Fibroblast of lung (primary cell): ENCODE results near the gene ULK3. TPM values are rescaled to one million over a fixed set of nuclear protein-coding genes. Genes with fewer than 3 reads are reported as not detected.
A peak's percentile ranks its signal among the peaks of the same experiment; 100 is the strongest.

Experiments
- DNase-seq, 2 donors: peaks; one replicate each; pipeline versions ENCODE4 v3.0.0 to v3.0.0-alpha.2; 2010; ENCODE audit warnings: low read depth in 2 of 2
- H2AFZ ChIP-seq: 2 replicates; pipeline ENCODE4 v1.5.1; 2012; ENCODE audit warnings: low read length, control low read depth, inconsistent platforms
- H3K27ac ChIP-seq: 2 replicates; pipeline ENCODE4 v1.5.1; 2011; ENCODE audit warnings: low read length, control low read depth; ENCODE audit not compliant: insufficient read depth
- H3K27me3 ChIP-seq: 2 replicates; pipeline ENCODE4 v1.5.1; 2011; ENCODE audit warnings: mild to moderate bottlenecking, low read length; ENCODE audit not compliant: control insufficient read depth, insufficient read depth
- H3K36me3 ChIP-seq: 2 replicates; pipeline ENCODE4 v1.5.1; 2011; ENCODE audit warnings: low read length; ENCODE audit not compliant: control insufficient read depth, insufficient read depth
- H3K4me1 ChIP-seq: 2 replicates; pipeline ENCODE4 v1.5.1; 2011; ENCODE audit warnings: low read length; ENCODE audit not compliant: control insufficient read depth, insufficient read depth; ENCODE audit errors: extremely low read depth
- H3K4me2 ChIP-seq: 2 replicates; pipeline ENCODE4 v1.5.1; 2011; ENCODE audit warnings: low read length, control low read depth; ENCODE audit not compliant: insufficient read depth; ENCODE audit errors: extremely low read depth
- H3K4me3 ChIP-seq, 4 experiments: fragments of 200-600 bp in 1 of 4; sonication (generic) in 1 of 4; replicated peaks in 1 of 4; 2 replicates each; pipeline ENCODE4 v1.5.1; 2011 to 2016; ENCODE audit warnings: low read length in 4 of 4, low read depth in 3 of 4, mild to moderate bottlenecking in 3 of 4, control low read depth in 2 of 4, inconsistent platforms in 1 of 4, mixed read lengths in 1 of 4; ENCODE audit not compliant: insufficient read depth in 1 of 4; ENCODE audit errors: control extremely low read depth in 1 of 4
- H3K79me2 ChIP-seq: 2 replicates; pipeline ENCODE4 v1.5.1; 2012; ENCODE audit warnings: mild to moderate bottlenecking, low read length, inconsistent platforms; ENCODE audit not compliant: control insufficient read depth, insufficient read depth
- H3K9ac ChIP-seq: 2 replicates; pipeline ENCODE4 v1.5.1; 2011; ENCODE audit warnings: mild to moderate bottlenecking, low read length, control low read depth; ENCODE audit not compliant: insufficient read depth
- H3K9me3 ChIP-seq: 2 replicates; pipeline ENCODE4 v1.5.1; 2012; ENCODE audit warnings: low read depth, low read length; ENCODE audit not compliant: control insufficient read depth, insufficient read depth
- H4K20me1 ChIP-seq: 2 replicates; pipeline ENCODE4 v1.5.1; 2011; ENCODE audit warnings: low read length; ENCODE audit not compliant: control insufficient read depth, insufficient read depth; ENCODE audit errors: extremely low read depth
- EZH2 ChIP-seq: IDR thresholded peaks from 2 replicates; pipeline ENCODE4 v1.5.1; 2012; ENCODE audit warnings: low read length, control low read depth, mild to moderate bottlenecking; ENCODE audit errors: missing control alignments
- polyA plus RNA-seq, 2 donors: library from polyadenylated mRNA; depleted of rRNA in 1 of 2; stranded (reverse) in 1 of 2; unstranded in 1 of 2; fragments of >200 nt; gene quantifications; 2 replicates each; pipeline ENCODE4 v1.2.1, GENCODE V29; 2011 to 2012; ENCODE audit warnings: missing spikeins in 1 of 2
- total RNA-seq: library from RNA; depleted of rRNA; stranded (reverse); fragments of >200 nt; gene quantifications from 2 replicates; pipeline ENCODE4 v1.2.1, GENCODE V29; 2014
- TF ChIP-seq, protein P1 (sequence below), 2 donors: IDR thresholded peaks in 1 of 2; conservative IDR thresholded peaks in 1 of 2; 1 replicate in 1 of 2; 2 replicates in 1 of 2; pipeline ENCODE4 v1.5.1; 2011 to 2012; ENCODE audit warnings: low read length in 2 of 2, control low read depth in 1 of 2, inconsistent platforms in 1 of 2, low read depth in 1 of 2, mild to moderate bottlenecking in 1 of 2

Gene ULK3
- total and polyA plus RNA-seq, 2 donors (not counting 1 experiment from before 2014, with no cell fraction given) = 8.8 to 11.4 TPM

DNA sequence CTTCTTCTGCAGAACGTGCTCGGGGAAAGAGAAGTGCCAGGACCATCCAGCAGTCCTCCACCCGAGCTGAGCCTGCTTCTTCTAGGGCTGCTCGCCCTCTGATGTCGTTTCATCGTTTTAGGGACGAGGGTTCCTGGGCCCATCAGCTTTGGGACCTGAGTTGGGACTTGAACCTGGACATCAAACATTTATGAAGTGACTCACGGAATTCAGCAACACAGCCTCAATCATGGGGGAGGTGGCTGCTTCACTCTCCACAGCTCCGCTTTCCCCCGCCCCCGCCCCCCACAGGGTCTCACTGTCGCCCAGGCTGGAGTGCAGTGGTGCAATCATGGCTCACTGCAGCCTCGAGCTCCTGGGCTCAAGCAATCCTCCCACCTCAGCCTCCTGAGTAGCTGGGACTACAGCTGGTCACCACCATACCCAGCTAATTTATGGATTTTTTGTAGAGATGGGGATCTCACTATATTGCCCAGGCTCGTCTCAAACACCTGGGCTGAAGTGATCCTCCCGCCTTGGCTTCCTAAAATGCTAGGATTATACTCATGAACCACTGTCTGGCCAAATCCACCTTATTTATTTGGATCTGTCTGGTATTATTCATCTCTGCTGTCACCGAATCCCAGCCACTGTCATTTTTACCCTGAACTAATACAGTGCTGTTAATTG is 30.9 kb upstream of the ULK3 start:
- Histone ChIP-seq H3K9ac (no peak overlapping the region), H3K4me3 (peak overlapping the region; percentile 69 to 99 (median 94)), H2AFZ (peak overlapping the region; percentile 72), H3K9me3 (no peaks in the 10 kb centered on the region), H3K4me2 (peak overlapping the region; percentile 96), H3K27ac (no peak overlapping the region), H4K20me1 (no peaks in the 10 kb centered on the region), H3K36me3 (no peaks in the 10 kb centered on the region), H3K4me1 (no peaks in the 10 kb centered on the region), H3K79me2 (peaks cover 24% of the 10 kb centered on the region), H3K27me3 (no peaks in the 10 kb centered on the region)
- TF ChIP-seq, protein P1, sequence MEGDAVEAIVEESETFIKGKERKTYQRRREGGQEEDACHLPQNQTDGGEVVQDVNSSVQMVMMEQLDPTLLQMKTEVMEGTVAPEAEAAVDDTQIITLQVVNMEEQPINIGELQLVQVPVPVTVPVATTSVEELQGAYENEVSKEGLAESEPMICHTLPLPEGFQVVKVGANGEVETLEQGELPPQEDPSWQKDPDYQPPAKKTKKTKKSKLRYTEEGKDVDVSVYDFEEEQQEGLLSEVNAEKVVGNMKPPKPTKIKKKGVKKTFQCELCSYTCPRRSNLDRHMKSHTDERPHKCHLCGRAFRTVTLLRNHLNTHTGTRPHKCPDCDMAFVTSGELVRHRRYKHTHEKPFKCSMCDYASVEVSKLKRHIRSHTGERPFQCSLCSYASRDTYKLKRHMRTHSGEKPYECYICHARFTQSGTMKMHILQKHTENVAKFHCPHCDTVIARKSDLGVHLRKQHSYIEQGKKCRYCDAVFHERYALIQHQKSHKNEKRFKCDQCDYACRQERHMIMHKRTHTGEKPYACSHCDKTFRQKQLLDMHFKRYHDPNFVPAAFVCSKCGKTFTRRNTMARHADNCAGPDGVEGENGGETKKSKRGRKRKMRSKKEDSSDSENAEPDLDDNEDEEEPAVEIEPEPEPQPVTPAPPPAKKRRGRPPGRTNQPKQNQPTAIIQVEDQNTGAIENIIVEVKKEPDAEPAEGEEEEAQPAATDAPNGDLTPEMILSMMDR (conservative IDR thresholded peaks at IDR 0.05 in 1 of 2, IDR thresholded peaks at IDR 0.05 in 1 of 2; ENCODE audit: low read depth in 1 of 2, low read length in 2 of 2) = no peak
- TF ChIP-seq EZH2 = no peak
- DNase-seq = peak in 1 of 2 donors; percentile 13

DNA sequence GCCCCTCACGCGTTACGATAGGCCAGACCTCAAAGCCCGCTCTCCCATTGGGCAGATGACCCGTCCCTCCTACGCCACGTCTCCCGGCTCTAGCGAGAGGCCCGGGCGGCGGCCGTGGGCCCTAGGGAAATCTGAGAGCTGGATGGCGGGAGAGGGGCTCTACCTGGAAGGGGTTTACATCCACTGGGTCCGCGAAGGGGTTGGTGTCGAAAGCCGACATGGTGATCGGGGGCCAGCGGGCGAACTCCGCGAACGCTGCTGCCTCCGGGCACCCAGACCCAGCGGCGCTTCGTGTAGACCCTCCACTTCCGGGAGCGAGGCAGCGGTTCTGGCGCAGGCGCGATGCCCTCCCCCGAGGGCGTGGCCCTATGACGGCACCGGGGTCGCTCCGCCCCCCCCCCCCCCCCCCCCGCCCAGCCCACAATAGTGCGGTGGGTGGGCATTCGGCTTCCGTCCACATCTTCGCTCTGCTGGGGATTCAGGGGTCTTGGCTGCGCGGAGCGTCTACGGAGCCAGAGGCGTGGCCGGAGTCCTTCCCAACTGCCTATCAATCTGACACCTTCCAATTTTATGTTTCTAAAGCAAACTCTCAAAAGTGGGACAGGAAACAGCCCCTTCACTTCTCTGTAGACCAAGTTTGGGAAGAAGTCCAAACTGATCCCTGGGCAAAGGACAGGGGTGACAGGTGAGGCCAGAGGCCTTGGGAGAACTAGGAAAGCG is 30.2 kb upstream of the ULK3 start, which contains the start of gene SCAMP2:
Gene SCAMP2, minus strand, starts transcription at position 330 of the 720 bp plus-strand sequence. Its CDS starts 110 bp downstream, at position 220.
- no peaks in the 10 kb centered on the region for H4K20me1 ChIP-seq
- peak within 1 kb of the TSS; percentile 69 to 99 (median 94) for H3K4me3 ChIP-seq
- H3K27ac ChIP-seq = peak within 1 kb of the TSS; percentile 99
- H3K4me1 ChIP-seq = no peaks in the 10 kb centered on the region
- H2AFZ ChIP-seq = peak within 1 kb of the TSS; percentile 85
- no peaks in the 10 kb centered on the region for H3K27me3 ChIP-seq
- DNase-seq = peak; percentile 94 to 96
- H3K79me2 ChIP-seq = peaks cover 28% of the 10 kb centered on the region
- H3K9me3 ChIP-seq = no peaks in the 10 kb centered on the region
- TF ChIP-seq, protein P1 (conservative IDR thresholded peaks at IDR 0.05 in 1 of 2, IDR thresholded peaks at IDR 0.05 in 1 of 2; ENCODE audit: low read depth in 1 of 2, low read length in 2 of 2) = no peak
- TF ChIP-seq EZH2 = no peak
- H3K4me2 ChIP-seq = peak within 1 kb of the TSS; percentile 96
- peak within 1 kb of the TSS; percentile 98 for H3K9ac ChIP-seq
- no peaks in the 10 kb centered on the region for H3K36me3 ChIP-seq

DNA sequence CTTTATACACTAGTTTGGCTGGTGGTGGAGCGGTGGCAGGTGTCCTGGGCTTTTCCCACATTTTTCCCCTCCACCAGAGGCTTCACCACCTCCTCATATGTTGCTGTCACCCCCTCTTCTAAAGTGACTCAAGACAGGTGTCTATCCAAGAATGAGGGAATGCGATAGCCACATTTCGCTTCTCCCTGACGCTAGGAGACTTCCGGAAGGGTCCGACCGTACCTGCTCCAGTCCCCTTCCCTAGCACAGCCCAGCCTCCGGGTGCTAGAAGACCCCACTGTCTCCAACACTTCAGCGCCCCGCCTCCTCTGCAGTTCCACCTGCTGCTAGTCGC is 29.7 kb upstream of the ULK3 start:
- no peaks in the 10 kb centered on the region for H3K27me3 ChIP-seq
- TF ChIP-seq, protein P1 (conservative IDR thresholded peaks at IDR 0.05 in 1 of 2, IDR thresholded peaks at IDR 0.05 in 1 of 2; ENCODE audit: low read depth in 1 of 2, low read length in 2 of 2) = no peak
- no peak for TF ChIP-seq EZH2
- peak overlapping the region; percentile 98 for H3K9ac ChIP-seq
- H3K27ac ChIP-seq = peak overlapping the region; percentile 99
- no peaks in the 10 kb centered on the region for H3K9me3 ChIP-seq
- no peaks in the 10 kb centered on the region for H4K20me1 ChIP-seq
- peak overlapping the region; percentile 69 to 99 (median 94) for H3K4me3 ChIP-seq
- peaks cover 33% of the 10 kb centered on the region for H3K79me2 ChIP-seq
- no peak for DNase-seq
- no peaks in the 10 kb centered on the region for H3K36me3 ChIP-seq
- H2AFZ ChIP-seq = peak overlapping the region; percentile 57
- H3K4me2 ChIP-seq = peak overlapping the region; percentile 95
- no peaks in the 10 kb centered on the region for H3K4me1 ChIP-seq
